ENCODE measurements around the gene PLEKHA7. TPM values are rescaled to one million over a fixed set of nuclear protein-coding genes. Genes with fewer than 3 reads are reported as not detected.
"Not testable (repeated sequence)": the region's sequence is repeated elsewhere in the genome, so short reads cannot be mapped to it uniquely, and the experiment has no call there.

PLEKHA7 gene
- polyA plus RNA-seq, 1 donor = 4.0 TPM

DNA sequence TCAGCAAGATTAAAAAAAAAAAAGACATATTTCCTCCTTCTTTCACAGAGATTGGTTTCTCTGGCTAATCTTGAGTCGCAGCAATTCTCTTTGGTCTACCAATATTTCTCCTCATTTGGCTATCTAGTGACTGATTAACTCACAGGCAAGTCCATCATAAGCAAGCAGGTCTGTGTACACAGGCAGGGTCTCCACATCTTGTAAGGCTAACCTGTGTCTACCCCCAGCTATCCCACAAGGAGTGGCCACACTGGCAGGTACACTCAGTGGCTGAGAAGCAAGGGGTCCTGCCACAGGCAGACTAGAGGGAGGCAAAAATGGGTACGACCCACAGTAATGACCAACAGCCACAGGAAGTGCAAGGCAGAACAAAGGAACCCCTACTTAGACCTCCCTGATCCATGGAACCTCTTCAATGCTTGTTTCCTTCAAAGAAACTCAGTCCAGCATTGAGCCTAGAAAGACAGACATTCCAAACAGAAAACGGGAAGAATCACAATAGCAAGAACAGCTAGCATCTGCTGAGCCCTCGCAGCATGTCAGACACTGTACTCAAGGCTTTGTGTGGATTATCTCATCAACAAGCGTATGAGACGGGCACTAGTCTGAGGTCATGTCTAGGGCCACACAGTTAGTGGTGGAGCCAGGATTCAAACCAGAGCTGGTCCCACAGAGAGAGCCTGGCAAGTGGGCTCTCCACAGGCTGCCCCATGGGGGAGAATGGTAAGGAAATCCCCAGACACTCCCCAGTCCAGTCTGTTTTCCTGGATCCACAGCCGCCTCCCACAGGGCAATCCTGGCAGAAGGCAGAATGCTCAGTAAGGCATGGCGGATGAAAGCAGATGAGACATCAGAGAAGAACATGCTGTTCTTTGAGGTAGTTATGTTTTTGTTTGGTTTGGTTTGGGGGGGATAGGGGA is 34.3 kb downstream of the PLEKHA7 start:
- DNase-seq (ENCODE audit: low read depth) = no peak

DNA sequence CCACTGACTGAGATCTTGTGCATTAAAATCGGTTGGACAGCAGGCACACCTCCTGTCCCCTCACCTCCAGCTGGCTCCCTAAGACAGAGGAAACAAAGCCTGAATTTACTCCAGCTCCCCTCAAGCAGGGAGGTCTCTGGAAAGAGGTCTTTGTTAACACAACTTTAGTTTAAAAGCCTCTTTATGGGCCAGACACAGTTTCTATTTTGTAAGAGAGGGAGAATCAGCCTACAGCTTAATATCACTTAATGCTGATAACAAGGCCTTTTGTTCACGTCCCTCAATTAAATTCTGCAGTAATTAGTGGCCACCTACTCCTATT is 36.3 kb downstream of the PLEKHA7 start:
- DNase-seq (ENCODE audit: low read depth) = no peak

DNA sequence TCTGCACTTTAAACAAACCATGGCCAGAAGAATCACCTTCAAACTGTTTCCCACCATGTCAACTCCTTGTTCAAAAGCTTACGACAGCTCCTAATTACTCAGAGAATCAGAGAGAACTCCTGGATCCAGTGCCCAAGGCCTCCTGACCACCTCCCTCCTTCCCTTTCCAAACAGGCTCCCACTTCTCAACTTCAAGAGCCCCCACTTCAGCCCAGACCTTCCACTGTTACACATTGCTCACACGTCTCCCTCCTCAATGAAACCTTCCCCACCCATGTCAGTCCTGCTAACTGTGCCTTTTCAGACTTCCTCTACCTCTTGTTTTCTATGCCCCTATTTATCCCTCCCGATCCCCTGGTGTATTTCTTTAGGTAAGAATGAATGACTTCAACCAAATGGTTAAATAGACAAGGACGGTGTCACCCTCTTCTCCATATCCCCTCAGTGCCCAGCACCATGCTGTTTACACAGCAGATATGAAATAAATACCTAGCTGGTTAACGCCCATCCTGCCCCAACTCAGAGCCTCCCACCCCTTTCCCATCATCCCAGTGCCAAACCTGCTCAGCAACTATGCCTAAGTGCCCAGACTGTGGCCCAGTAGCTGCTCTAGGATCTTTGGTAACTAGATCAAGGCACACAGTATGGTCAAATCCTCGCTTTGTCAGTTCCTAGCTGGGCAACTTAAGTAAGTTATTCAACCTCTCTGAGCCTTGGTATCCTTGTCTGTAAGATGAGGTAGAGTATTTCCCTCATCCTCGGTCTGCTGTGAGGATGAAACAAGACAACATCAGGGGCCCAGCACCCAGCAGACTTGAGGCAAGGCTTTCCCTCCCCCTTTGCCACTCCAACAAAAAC is 36.8 kb downstream of the PLEKHA7 start:
- DNase-seq (ENCODE audit: low read depth) = no peak

DNA sequence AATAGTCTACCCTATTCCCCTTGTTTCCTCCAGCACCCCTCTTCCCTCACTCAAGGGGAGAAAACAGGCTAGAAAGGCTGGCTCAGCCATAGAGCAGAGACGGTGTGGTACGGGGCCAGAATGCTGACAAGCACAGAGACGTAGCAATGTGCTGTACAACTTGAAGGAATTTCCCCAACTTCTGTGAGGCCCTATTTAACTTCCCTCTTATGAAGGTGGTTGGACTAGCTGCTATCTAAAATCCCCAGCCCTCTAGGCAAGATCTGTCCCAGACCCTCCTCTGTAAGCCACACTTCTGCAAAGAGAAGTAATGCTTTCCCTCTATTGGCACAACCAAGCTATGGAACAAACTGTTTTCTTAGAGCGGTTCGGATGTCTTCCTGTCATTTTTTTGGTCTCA is 37.8 kb downstream of the PLEKHA7 start:
- DNase-seq (ENCODE audit: low read depth) = no peak

- DNase-seq (ENCODE audit: low read depth) = no peak
Measured at GRCh38 chr11:16975906-16976305, 38.3 kb downstream of the PLEKHA7 start.

DNA sequence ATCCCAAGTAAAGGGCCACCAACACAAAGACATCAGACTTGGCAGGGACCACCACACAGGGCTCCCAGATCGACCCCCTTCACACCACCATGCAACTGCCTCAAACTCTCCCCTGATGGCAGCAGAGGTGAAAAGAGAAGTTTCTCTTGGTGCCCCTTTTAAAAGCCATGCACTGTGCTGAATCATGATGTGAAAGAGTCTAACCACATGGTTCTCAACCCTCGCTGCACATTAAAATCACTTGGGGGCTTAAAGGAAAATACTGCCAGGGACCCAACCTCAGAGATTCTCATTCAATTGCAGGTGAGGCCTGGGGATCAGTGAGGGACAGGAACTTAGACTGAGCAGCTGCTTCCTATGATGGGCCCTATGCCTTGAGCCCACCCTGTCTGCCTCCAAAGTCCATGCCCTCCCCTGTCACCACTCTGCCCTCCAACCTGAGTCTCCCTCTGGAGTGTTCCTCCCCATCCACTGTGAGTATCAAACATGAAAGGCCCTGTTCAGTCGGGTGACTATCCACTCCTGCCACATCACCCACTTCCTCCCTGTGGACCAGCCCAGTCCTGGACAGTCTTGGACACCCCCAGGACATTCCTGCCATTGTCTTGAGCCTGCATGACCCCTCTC is 40.8 kb downstream of the PLEKHA7 start:
- no peak for DNase-seq (ENCODE audit: low read depth)

- DNase-seq (ENCODE audit: low read depth) = no peak
Measured at GRCh38 chr11:16969010-16969999, 44.9 kb downstream of the PLEKHA7 start.

DNA sequence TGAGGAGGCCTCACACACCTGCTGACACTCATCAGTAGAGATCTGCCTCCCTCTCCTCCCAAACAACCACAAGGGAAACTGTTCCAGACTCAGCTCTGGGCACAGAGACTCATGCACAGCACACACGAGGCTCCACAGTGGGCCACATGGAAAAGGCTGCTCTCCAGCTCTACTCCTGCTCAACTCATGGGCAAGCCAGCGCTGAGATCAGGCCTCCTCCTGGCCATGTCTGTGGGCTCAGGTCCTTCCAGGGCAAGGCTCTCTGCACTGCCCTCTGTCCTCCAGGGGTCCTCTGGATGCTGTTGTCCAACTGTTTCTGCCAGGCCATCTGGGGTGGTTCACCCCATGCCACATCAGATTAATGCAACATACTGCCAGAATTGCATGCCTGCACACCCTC is 46.0 kb downstream of the PLEKHA7 start:
- DNase-seq (ENCODE audit: low read depth) = no peak

DNA sequence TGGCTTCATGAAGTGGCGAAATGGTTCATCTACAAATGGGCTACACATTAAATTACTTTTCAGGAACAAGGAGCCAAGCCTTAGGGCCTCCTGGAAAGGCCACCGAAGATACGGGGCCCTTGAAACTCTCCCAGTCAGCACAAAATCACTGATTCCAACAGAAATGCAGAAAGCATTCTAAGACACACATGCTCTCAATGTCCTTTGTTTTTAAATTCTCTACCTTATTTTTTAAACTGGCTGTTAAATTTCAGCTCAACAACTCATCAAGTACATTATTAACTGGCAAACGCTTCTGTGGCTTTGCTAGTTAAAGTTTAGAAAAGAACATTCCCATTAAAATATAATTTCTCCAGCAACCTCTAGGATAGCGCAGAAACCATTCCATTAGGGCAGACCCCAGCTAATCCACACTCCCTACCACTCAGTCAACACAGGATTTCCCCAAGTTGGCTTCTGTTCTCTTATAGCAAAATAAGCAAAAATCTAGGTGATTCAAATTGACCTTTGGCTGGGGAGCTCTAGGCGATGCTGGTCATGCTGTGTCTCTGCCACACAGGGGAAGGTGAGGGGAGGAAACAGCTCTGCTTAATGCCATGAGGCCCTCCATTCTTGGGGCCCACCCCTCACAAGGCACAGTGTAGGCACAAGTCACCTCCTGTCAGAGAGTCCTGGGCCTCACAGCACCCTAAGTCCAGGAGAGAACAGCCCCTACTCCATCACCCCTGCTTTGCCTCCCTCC is 47.1 kb downstream of the PLEKHA7 start:
- no peak for DNase-seq (ENCODE audit: low read depth)

GRCh38 chr11:16964501-16964900 is 49.7 kb downstream of the PLEKHA7 start:
- no peak for DNase-seq (ENCODE audit: low read depth)

DNA sequence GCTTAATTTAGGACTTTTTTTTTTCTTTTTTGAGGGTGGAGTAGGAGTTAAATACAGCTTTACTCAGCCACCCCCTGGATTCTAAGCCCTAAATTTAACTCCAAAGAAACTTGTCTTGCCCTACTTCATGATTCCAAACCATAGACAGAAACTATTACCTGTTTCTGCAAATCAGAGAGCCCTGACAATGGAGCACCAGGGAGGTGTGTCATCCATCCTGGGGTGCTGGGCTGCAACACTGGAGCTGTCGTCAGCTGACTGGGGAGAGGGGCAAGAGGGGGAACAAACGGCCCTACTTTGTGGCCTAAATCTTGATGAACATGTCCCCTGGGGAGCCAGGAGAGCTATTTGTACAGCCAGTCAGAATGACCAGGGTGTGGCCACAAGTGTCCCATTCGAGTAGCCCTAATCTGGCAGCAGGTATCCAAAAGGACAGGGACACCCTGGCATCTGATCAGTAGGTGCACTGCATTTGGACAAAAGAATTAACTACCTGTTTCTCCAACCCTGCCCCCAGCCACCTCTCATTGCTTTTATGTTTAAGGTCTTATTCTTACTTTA is 50.8 kb downstream of the PLEKHA7 start:
- no peak for DNase-seq (ENCODE audit: low read depth)

DNA sequence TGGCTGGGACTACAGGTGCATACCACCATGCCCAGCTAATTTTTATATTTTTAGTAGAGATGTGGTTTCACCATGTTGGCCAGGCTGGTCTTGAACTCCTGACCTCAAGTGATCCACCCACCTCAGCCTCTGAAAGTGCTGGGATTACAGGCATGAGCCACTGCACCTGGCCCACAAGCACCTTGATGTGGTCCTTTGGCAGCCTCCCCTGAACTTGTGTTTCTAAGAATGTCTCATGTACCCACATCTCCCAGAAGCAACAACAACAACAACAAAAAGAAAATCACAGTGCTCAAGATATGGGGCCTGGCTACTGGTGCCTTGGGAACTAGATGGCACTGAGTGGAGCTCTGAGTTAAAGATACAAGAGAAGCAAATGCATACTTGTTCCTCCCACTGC is 51.6 kb downstream of the PLEKHA7 start:
- not testable (repeated sequence) for DNase-seq (ENCODE audit: low read depth)

GRCh38 chr11:16962146-16962545 is 52.1 kb downstream of the PLEKHA7 start:
- no peak for DNase-seq (ENCODE audit: low read depth)

- no peak for DNase-seq (ENCODE audit: low read depth)
Measured at GRCh38 chr11:16960250-16960649, 54.0 kb downstream of the PLEKHA7 start.

GRCh38 chr11:16959602-16960001 is 54.6 kb downstream of the PLEKHA7 start:
- no peak for DNase-seq (ENCODE audit: low read depth)

DNA sequence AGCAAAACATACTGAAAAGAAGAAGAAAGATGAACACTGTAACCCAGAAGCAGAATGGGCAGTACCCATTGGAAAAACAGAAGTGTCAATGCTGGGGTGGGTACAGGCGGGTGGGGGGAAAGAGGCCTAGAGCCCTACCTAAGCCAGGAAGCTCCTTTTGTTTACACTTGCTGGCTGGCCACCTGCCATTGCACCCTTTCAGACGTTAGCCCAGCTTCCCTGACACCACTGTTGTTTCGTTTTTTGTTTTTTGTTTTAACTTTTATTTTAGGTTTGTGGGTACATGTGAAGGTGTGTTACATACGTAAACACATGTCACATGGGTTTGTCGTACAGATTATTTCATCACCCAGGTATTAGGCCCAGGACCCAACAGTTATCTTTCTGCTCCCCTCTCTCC is 55.4 kb downstream of the PLEKHA7 start:
- no peak for DNase-seq (ENCODE audit: low read depth)

- no peak for DNase-seq (ENCODE audit: low read depth)
Measured at GRCh38 chr11:16956538-16957153, 57.6 kb downstream of the PLEKHA7 start.

- no peak for DNase-seq (ENCODE audit: low read depth)
Measured at GRCh38 chr11:16953663-16954062, 60.6 kb downstream of the PLEKHA7 start.

GRCh38 chr11:16946477-16947282 is 67.5 kb downstream of the PLEKHA7 start:
- DNase-seq (ENCODE audit: low read depth) = no peak

Measured in forelimb muscle (tissue), 1 donor.